Subcutaneous abdominal adipose tissue (tissue), 5 donors: ENCODE results near the gene TLL2.

Experiments used
- H3K27ac ChIP-seq: one replicate; pipeline ENCODE4 v1.7.0; 2013; ENCODE audit warnings: low read depth, mild to moderate bottlenecking, inconsistent platforms, low read length, moderate library complexity
- H3K27me3 ChIP-seq, 5 donors: one replicate each; pipeline ENCODE4 v1.7.0; 2013; ENCODE audit warnings: low read length in 5 of 5, inconsistent platforms in 1 of 5; ENCODE audit not compliant: control insufficient read depth in 5 of 5, insufficient read depth in 4 of 5
- H3K36me3 ChIP-seq, 5 donors: one replicate each; pipeline ENCODE4 v1.7.0; 2013; ENCODE audit warnings: low read length in 5 of 5; ENCODE audit not compliant: control insufficient read depth in 5 of 5, insufficient read depth in 5 of 5
- H3K4me1 ChIP-seq, 5 donors: one replicate each; pipeline ENCODE4 v1.7.0; 2013; ENCODE audit warnings: low read length in 5 of 5, mild to moderate bottlenecking in 3 of 5, moderate library complexity in 1 of 5; ENCODE audit not compliant: control insufficient read depth in 5 of 5, insufficient read depth in 5 of 5
- H3K4me3 ChIP-seq, 5 donors: one replicate each; pipeline ENCODE4 v1.7.0; 2013; ENCODE audit warnings: low read length in 5 of 5, low read depth in 1 of 5
- H3K9ac ChIP-seq, 5 donors: one replicate each; pipeline ENCODE4 v1.7.0; 2013; ENCODE audit warnings: low read length in 5 of 5, mild to moderate bottlenecking in 4 of 5, moderate library complexity in 3 of 5
- H3K9me3 ChIP-seq, 5 donors: one replicate each; pipeline ENCODE4 v1.7.0; 2013; ENCODE audit warnings: low read length in 5 of 5; ENCODE audit not compliant: control insufficient read depth in 5 of 5
- donor health status: healthy.
- donor health status: healthy.
- donor health status: healthy.
- donor health status: healthy.
- donor health status: healthy.

TLL2 gene

GRCh38 chr10:96339383-96339782 is 174.3 kb downstream of the TLL2 start:
- Histone ChIP-seq H3K9me3 (no peaks in the 10 kb centered on the region), H3K4me1 (no peaks in the 10 kb centered on the region), H3K27ac (no peak overlapping the region), H3K4me3 (no peak overlapping the region), H3K27me3 (peaks cover 0 to 3% (median 0%) of the 10 kb centered on the region in 5 donors), H3K36me3 (no peaks in the 10 kb centered on the region), H3K9ac (no peak overlapping the region)

- Histone ChIP-seq H3K4me1 (no peaks in the 10 kb centered on the region), H3K36me3 (no peaks in the 10 kb centered on the region), H3K9ac (no peak overlapping the region), H3K4me3 (no peak overlapping the region), H3K9me3 (no peaks in the 10 kb centered on the region), H3K27me3 (peaks cover 0 to 6% (median 0%) of the 10 kb centered on the region in 5 donors), H3K27ac (no peak overlapping the region)
Observed at GRCh38 chr10:96338279-96338925, 175.3 kb downstream of the TLL2 start.

GRCh38 chr10:96337106-96337505 is 176.6 kb downstream of the TLL2 start:
- Histone ChIP-seq H3K9me3 (no peaks in the 10 kb centered on the region), H3K27me3 (peaks cover 0 to 12% (median 0%) of the 10 kb centered on the region in 5 donors), H3K4me1 (no peaks in the 10 kb centered on the region), H3K9ac (no peak overlapping the region), H3K36me3 (no peaks in the 10 kb centered on the region), H3K4me3 (no peak overlapping the region), H3K27ac (no peak overlapping the region)

- H3K4me3 ChIP-seq: no peak overlapping the region
- no peaks in the 10 kb centered on the region for H3K9me3 ChIP-seq
- H3K4me1 ChIP-seq: no peaks in the 10 kb centered on the region
- no peaks in the 10 kb centered on the region for H3K36me3 ChIP-seq
- H3K9ac ChIP-seq: no peak overlapping the region
- no peak overlapping the region for H3K27ac ChIP-seq
- H3K27me3 ChIP-seq: peaks cover 0 to 12% (median 0%) of the 10 kb centered on the region in 5 donors
Observed at GRCh38 chr10:96334616-96335526, 178.9 kb downstream of the TLL2 start.

GRCh38 chr10:96333101-96333500 is 180.6 kb downstream of the TLL2 start:
- H3K36me3 ChIP-seq: no peaks in the 10 kb centered on the region
- H3K4me3 ChIP-seq: no peak overlapping the region
- no peaks in the 10 kb centered on the region for H3K9me3 ChIP-seq
- no peak overlapping the region for H3K27ac ChIP-seq
- H3K9ac ChIP-seq: no peak overlapping the region
- no peaks in the 10 kb centered on the region for H3K4me1 ChIP-seq
- H3K27me3 ChIP-seq: peaks cover 0 to 12% (median 0%) of the 10 kb centered on the region in 5 donors

DNA sequence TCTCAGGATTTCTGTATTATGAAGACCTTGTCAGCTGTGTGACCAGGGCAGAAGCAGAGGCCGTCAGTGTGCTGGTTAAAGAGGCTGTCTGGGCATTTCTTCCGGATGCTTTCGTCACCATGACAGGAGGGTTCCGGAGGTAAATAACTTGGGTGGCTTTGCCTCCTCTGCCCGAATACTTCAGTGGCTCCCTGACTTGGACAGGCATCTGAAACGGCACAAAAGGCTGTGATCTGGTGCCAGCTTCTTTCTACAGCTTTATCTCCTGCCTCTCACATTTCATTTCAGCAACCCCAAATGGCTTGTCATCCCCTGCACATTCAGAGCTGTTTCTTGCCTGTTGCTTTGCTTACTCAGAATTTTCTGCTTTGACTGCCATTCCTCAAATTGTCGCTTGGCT is 186.3 kb downstream of the TLL2 start:
- Histone ChIP-seq H3K9me3 (no peaks in the 10 kb centered on the region), H3K4me1 (no peaks in the 10 kb centered on the region), H3K9ac (no peak overlapping the region), H3K27ac (no peak overlapping the region), H3K4me3 (no peak overlapping the region), H3K36me3 (no peaks in the 10 kb centered on the region), H3K27me3 (peaks cover 0 to 14% (median 3%) of the 10 kb centered on the region in 5 donors)

- Histone ChIP-seq H3K27ac (no peak overlapping the region), H3K4me1 (no peaks in the 10 kb centered on the region)
Observed at GRCh38 chr10:96325719-96326373, 187.9 kb downstream of the TLL2 start.

DNA sequence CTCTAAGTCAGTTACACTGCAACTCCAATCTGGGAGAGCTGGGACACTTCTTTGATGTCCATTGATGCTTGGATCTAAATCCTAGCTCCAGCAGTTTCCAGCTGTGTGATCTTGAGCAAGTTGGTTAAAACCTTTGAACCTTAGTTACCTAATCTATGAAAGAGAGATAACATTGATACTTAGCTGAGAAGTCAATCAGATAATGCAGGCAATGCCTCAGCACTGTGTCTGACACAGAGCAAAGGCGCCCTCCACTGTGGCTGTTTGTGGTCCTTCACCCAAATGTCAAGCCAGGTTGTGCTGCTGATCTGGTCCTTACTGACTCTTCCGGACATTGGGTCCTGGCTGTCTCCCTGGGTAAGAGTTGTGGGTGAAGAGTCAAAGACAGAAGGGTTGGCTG is 189.3 kb downstream of the TLL2 start:
- Histone ChIP-seq H3K36me3 (no peaks in the 10 kb centered on the region), H3K27ac (no peak overlapping the region), H3K9me3 (no peaks in the 10 kb centered on the region), H3K27me3 (peaks cover 0 to 7% (median 3%) of the 10 kb centered on the region in 5 donors), H3K4me3 (no peak overlapping the region), H3K4me1 (no peaks in the 10 kb centered on the region), H3K9ac (no peak overlapping the region)

More at GRCh38 chr10:96325719-96326373, 187.9 kb downstream of the TLL2 start:
- Histone ChIP-seq H3K9ac (no peak overlapping the region), H3K9me3 (no peaks in the 10 kb centered on the region), H3K4me3 (no peak overlapping the region), H3K27me3 (peaks cover 0 to 8% (median 3%) of the 10 kb centered on the region in 5 donors), H3K36me3 (no peaks in the 10 kb centered on the region)

DNA sequence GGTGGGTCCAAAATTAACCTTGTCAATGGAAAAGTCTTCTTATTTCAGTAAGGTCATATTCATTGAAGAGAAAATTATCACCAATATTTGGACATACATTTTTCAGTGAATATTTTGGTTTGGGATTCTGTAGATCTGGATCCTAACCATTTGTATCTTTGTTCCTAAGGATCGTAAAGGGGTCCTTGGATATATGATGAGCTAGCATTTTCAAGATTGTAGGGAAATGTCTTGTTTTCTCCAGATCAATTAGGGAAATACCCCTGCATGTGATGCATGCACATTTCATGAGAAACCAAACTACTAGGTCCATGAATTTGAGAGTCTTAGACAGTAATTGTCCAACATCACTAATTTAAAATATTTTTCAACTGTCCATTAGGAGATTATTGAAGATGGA is 191.5 kb downstream of the TLL2 start:
- Histone ChIP-seq H3K4me1 (no peaks in the 10 kb centered on the region), H3K27ac (no peak overlapping the region), H3K27me3 (peaks cover 0 to 7% (median 3%) of the 10 kb centered on the region in 5 donors), H3K9me3 (no peaks in the 10 kb centered on the region), H3K4me3 (no peak overlapping the region), H3K36me3 (no peaks in the 10 kb centered on the region), H3K9ac (no peak overlapping the region)

GRCh38 chr10:96321822-96322221 is 191.9 kb downstream of the TLL2 start:
- Histone ChIP-seq H3K9me3 (no peaks in the 10 kb centered on the region), H3K9ac (no peak overlapping the region), H3K27me3 (peaks cover 0 to 7% (median 3%) of the 10 kb centered on the region in 5 donors), H3K4me3 (no peak overlapping the region), H3K27ac (no peak overlapping the region), H3K36me3 (no peaks in the 10 kb centered on the region), H3K4me1 (no peaks in the 10 kb centered on the region)
